Gastrocnemius medialis (tissue), 4 donors: ENCODE results near the gene METTL13. TPM values are rescaled to one million over a fixed set of nuclear protein-coding genes. Genes with fewer than 3 reads are reported as not detected.

ENCODE experiments used
- ATAC-seq, 2 donors: fragments of 150-250 bp; one replicate each; pipeline ENCODE4 v1.9.1; 2016
- DNase-seq, 2 donors: peaks; one replicate each; pipeline ENCODE4 v3.0.0-alpha.2; 2019
- H3K27ac ChIP-seq, 4 donors: fragments of 200-600 bp; sonication (generic); 1 replicate in 1 of 4; 2 replicates in 3 of 4; pipeline ENCODE4 v1.5.1; 2016 to 2018; ENCODE audit warnings: mild to moderate bottlenecking in 2 of 4, moderate library complexity in 1 of 4
- H3K27me3 ChIP-seq, 3 donors: fragments of 200-600 bp; sonication (generic) in 2 of 3; 1 replicate in 1 of 3; 2 replicates in 2 of 3; pipeline versions ENCODE4 v1.5.1 to v1.6.0; 2016 to 2019; ENCODE audit warnings: mild to moderate bottlenecking in 1 of 3, moderate library complexity in 1 of 3
- H3K36me3 ChIP-seq, 2 donors: fragments of 200-600 bp; sonication (generic) in 1 of 2; one replicate each; pipeline ENCODE4 v1.5.1; 2017 to 2018
- H3K4me1 ChIP-seq, 2 donors: fragments of 200-600 bp; sonication (generic) in 1 of 2; one replicate each; pipeline ENCODE4 v1.5.1; 2016 to 2017; ENCODE audit warnings: mild to moderate bottlenecking in 2 of 2
- H3K4me3 ChIP-seq, 4 donors: fragments of 200-600 bp; sonication (generic) in 3 of 4; 1 replicate in 1 of 4; 2 replicates in 3 of 4; pipeline ENCODE4 v1.5.1; 2016 to 2019; ENCODE audit warnings: mild to moderate bottlenecking in 2 of 4
- H3K9me3 ChIP-seq, 3 donors: fragments of 200-600 bp; sonication (generic) in 2 of 3; 1 replicate in 1 of 3; 2 replicates in 2 of 3; pipeline ENCODE4 v1.5.1; 2016 to 2019
- CTCF ChIP-seq, 5 experiments: fragments of 450-650 bp in 3 of 5; fragments of 200-600 bp in 2 of 5; sonication (generic) in 2 of 5; IDR thresholded peaks in 4 of 5; conservative IDR thresholded peaks in 1 of 5; 1 replicate in 4 of 5; 2 replicates in 1 of 5; pipeline ENCODE4 v1.5.1; 2016 to 2019; ENCODE audit warnings: antibody characterized with exemption in 5 of 5, mild to moderate bottlenecking in 3 of 5, moderate library complexity in 3 of 5
- POLR2A ChIP-seq, 2 donors: fragments of 450-650 bp; IDR thresholded peaks; one replicate each; pipeline ENCODE4 v1.6.1; 2017; ENCODE audit warnings: antibody characterized with exemption in 2 of 2, mild to moderate bottlenecking in 2 of 2, moderate library complexity in 2 of 2
- in situ Hi-C, 4 donors: fragments of 200-750 bp; cut with MboI; loops; one replicate each; pipeline versions ENCODE4 v1.15.0 to v1.8.0; 2017; ENCODE audit warnings: low sequenced_read_pairs in 4 of 4
- intact Hi-C: fragments of 100-400 bp; cut with DNase I; formaldehyde crosslinking; loops from one replicate; pipeline ENCODE4 v1.15.1; 2023; ENCODE audit warnings: low total_unique reads
- total RNA-seq, 4 donors: library from RNA; depleted of rRNA; stranded (reverse); fragments of >200 nt; gene quantifications; one replicate each; pipeline versions ENCODE4 v1.1.0 to v1.2.3, GENCODE V29; 2016

Gene METTL13
- total RNA-seq, 4 donors from 2014 or later: 18.6 to 32.8 (median 23.5) TPM

GRCh38 chr1:171792656-171793369 lies 11.4 kb downstream of the METTL13 start:
- H3K4me3 ChIP-seq: no peak overlapping the region
- peaks cover 0 to 85% of the 10 kb centered on the region in 2 donors for H3K36me3 ChIP-seq
- TF ChIP-seq POLR2A (IDR thresholded peaks at IDR 0.05) (no peak), CTCF (IDR thresholded peaks at IDR 0.05 in 4 of 5, conservative IDR thresholded peaks at IDR 0.05 in 1 of 5) (no peak)
- ATAC-seq: no peak
- H3K9me3 ChIP-seq: no peaks in the 10 kb centered on the region
- DNase-seq: no peak
- no peaks in the 10 kb centered on the region for H3K27me3 ChIP-seq
- H3K27ac ChIP-seq: no peak overlapping the region
- intact Hi-C loops: no loop called here
- H3K4me1 ChIP-seq: no peaks in the 10 kb centered on the region
- in situ Hi-C loops: loop anchor here in 3 of 4 donors (25.0 kb wide), 2 partner anchors 644 to 744 kb away; partner anchors contain the start of genes SUCO (in 2 of the 3) and PIGC (in 1 of the 3)

- no peak for TF ChIP-seq POLR2A (IDR thresholded peaks at IDR 0.05)
- no peak for TF ChIP-seq CTCF (IDR thresholded peaks at IDR 0.05 in 4 of 5, conservative IDR thresholded peaks at IDR 0.05 in 1 of 5)
- in situ Hi-C loops (loop anchor here in 3 of 4 donors (25.0 kb wide), 2 partner anchors 644 to 744 kb away; partner anchors contain the start of genes SUCO (in 2 of the 3) and PIGC (in 1 of the 3)), intact Hi-C loops (no loop called here)
- no peak overlapping the region for H3K4me3 ChIP-seq
- H3K36me3 ChIP-seq: peaks cover 0 to 77% of the 10 kb centered on the region in 2 donors
- ATAC-seq (no peak), DNase-seq (no peak)
- no peaks in the 10 kb centered on the region for H3K27me3 ChIP-seq
- no peak overlapping the region for H3K27ac ChIP-seq
- no peaks in the 10 kb centered on the region for H3K9me3 ChIP-seq
- H3K4me1 ChIP-seq: no peaks in the 10 kb centered on the region
These were observed 12.2 kb downstream of the METTL13 start for GRCh38 chr1:171793636-171794035.

DNA sequence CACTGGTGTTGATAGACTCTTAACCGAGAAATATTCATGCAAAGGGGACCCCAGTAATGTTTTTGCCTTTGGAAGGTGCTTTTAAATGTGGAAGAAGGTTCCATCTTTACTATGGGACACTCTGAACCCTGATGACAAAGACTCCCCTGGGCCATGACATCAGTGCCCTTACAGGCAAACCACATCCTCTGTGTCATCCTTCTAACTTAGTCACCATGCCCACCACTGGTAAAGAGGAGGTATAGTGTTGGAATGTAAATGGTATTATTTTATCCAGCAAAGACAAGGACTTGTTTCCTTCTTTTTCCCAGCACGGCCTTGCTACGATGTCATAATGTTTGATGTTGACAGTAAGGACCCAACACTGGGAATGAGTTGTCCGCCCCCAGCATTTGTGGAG lies 12.6 kb downstream of the METTL13 start:
- Histone ChIP-seq H3K36me3 (peaks cover 0 to 72% of the 10 kb centered on the region in 2 donors), H3K4me3 (no peak overlapping the region), H3K4me1 (no peaks in the 10 kb centered on the region), H3K27me3 (no peaks in the 10 kb centered on the region), H3K9me3 (no peaks in the 10 kb centered on the region), H3K27ac (no peak overlapping the region)
- in situ Hi-C loops: loop anchor here in 3 of 4 donors (25.0 kb wide), 2 partner anchors 643 to 743 kb away; partner anchors contain the start of genes SUCO (in 2 of the 3) and PIGC (in 1 of the 3)
- TF ChIP-seq CTCF (IDR thresholded peaks at IDR 0.05 in 4 of 5, conservative IDR thresholded peaks at IDR 0.05 in 1 of 5) (no peak), POLR2A (IDR thresholded peaks at IDR 0.05) (no peak)
- ATAC-seq (no peak), DNase-seq (no peak)
- intact Hi-C loops: no loop called here

DNA sequence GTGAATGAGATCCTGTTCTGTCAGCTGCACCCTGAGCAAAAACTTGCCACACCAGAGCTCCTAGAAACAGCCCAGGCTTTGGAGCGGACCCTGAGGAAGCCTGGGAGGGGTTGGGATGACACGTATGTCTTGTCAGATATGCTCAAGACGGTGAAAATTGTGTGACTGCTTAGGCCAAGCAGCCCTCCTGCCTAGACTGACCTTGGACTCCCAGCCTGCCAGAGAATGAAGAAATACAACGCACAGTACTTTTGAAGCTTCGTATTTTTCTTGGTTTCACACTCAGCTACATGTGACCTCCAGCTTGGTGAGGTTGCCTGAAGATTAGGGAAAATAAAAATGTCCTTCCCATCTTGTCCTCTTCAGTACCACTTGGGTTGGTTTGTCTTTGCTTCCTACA lies 15.1 kb downstream of the METTL13 start:
- Histone ChIP-seq H3K4me3 (no peak overlapping the region), H3K9me3 (no peaks in the 10 kb centered on the region), H3K4me1 (peaks cover 0 to 3% of the 10 kb centered on the region in 2 donors), H3K36me3 (peaks cover 0 to 52% of the 10 kb centered on the region in 2 donors), H3K27me3 (no peaks in the 10 kb centered on the region), H3K27ac (no peak overlapping the region)
- ATAC-seq (no peak), DNase-seq (no peak)
- in situ Hi-C loops (loop anchor here in 3 of 4 donors (25.0 kb wide), 2 partner anchors 641 to 741 kb away; partner anchors contain the start of genes SUCO (in 2 of the 3) and PIGC (in 1 of the 3)), intact Hi-C loops (no loop called here)
- TF ChIP-seq POLR2A (IDR thresholded peaks at IDR 0.05) (no peak), CTCF (IDR thresholded peaks at IDR 0.05 in 4 of 5, conservative IDR thresholded peaks at IDR 0.05 in 1 of 5) (no peak)
